Hepatic stellate cell (primary cell): ENCODE measurements around the gene CTTNBP2.
A peak's percentile ranks its signal among the peaks of the same experiment; 100 is the strongest.

ENCODE experiments used
- DNase-seq: peaks from one replicate; pipeline ENCODE4 v3.0.0; 2011; ENCODE audit warnings: low spot score

CTTNBP2 gene

GRCh38 chr7:117782761-117783160 is 90.5 kb downstream of the CTTNBP2 start:
- DNase-seq = no peak

GRCh38 chr7:117781707-117782106 is 91.5 kb downstream of the CTTNBP2 start:
- DNase-seq = peak; percentile 53

GRCh38 chr7:117780832-117781231 is 92.4 kb downstream of the CTTNBP2 start:
- DNase-seq = peak; percentile 31

- DNase-seq = no peak
These were observed 95.7 kb downstream of the CTTNBP2 start for GRCh38 chr7:117777335-117778142.

GRCh38 chr7:117776224-117776623 is 97.0 kb downstream of the CTTNBP2 start:
- no peak for DNase-seq

- no peak for DNase-seq
These were observed 97.4 kb downstream of the CTTNBP2 start for GRCh38 chr7:117775801-117776200.

- DNase-seq = no peak
These were observed 98.3 kb downstream of the CTTNBP2 start for GRCh38 chr7:117774943-117775342.

GRCh38 chr7:117772421-117772820 is 100.8 kb downstream of the CTTNBP2 start:
- DNase-seq = no peak

- no peak for DNase-seq
These were observed 101.5 kb downstream of the CTTNBP2 start for GRCh38 chr7:117771756-117772155.

GRCh38 chr7:117769085-117769484 is 104.2 kb downstream of the CTTNBP2 start:
- no peak for DNase-seq

GRCh38 chr7:117767951-117768350 is 105.3 kb downstream of the CTTNBP2 start:
- no peak for DNase-seq

- no peak for DNase-seq
These were observed 106.3 kb downstream of the CTTNBP2 start for GRCh38 chr7:117766913-117767312.

GRCh38 chr7:117764031-117764430 is 109.2 kb downstream of the CTTNBP2 start:
- no peak for DNase-seq

GRCh38 chr7:117762055-117762454 is 111.2 kb downstream of the CTTNBP2 start:
- no peak for DNase-seq

- DNase-seq = no peak
These were observed 113.1 kb downstream of the CTTNBP2 start for GRCh38 chr7:117759950-117760640.

- DNase-seq = no peak
These were observed 115.8 kb downstream of the CTTNBP2 start for GRCh38 chr7:117757440-117757839.

- no peak for DNase-seq
These were observed 116.6 kb downstream of the CTTNBP2 start for GRCh38 chr7:117756586-117757085.

- DNase-seq = no peak
These were observed 118.1 kb downstream of the CTTNBP2 start for GRCh38 chr7:117755136-117755535.

GRCh38 chr7:117751775-117752174 is 121.5 kb downstream of the CTTNBP2 start:
- no peak for DNase-seq

- DNase-seq = peak; percentile 21
These were observed 122.4 kb downstream of the CTTNBP2 start for GRCh38 chr7:117750612-117751563.

GRCh38 chr7:117741962-117742361 is 131.3 kb downstream of the CTTNBP2 start:
- DNase-seq = no peak

- no peak for DNase-seq
These were observed 134.2 kb downstream of the CTTNBP2 start for GRCh38 chr7:117739085-117739484.
